Central memory CD8-positive, alpha-beta T cell (primary cell): ENCODE measurements around the gene FBXO31.

Source experiments
- ATAC-seq: fragments of 150-1000 bp; cut with Tn5 transposase; replicated peaks from 2 replicates; pipeline ENCODE4 v1.10.0; 2022; ENCODE audit warnings: mild to moderate bottlenecking, moderate FRiP score, moderate number of reproducible peaks; ENCODE audit not compliant: poor library complexity, severe bottlenecking; ENCODE audit errors: extremely low read depth
- DNase-seq, 2 donors: peaks; one replicate each; pipeline ENCODE4 v3.0.0; 2021; ENCODE audit warnings: low spot score in 2 of 2
- H3K27ac Mint-ChIP-seq: one replicate; pipeline ENCODE4 v1.8.0; 2022; ENCODE audit warnings: low read depth, mild to moderate bottlenecking, moderate library complexity, mixed read lengths
- H3K27me3 Mint-ChIP-seq: one replicate; pipeline ENCODE4 v1.8.0; 2022; ENCODE audit warnings: mixed read lengths
- H3K36me3 Mint-ChIP-seq: one replicate; pipeline ENCODE4 v1.8.0; 2022; ENCODE audit warnings: mild to moderate bottlenecking, moderate library complexity, mixed read lengths; ENCODE audit not compliant: insufficient read depth
- H3K4me1 Mint-ChIP-seq: one replicate; pipeline ENCODE4 v1.8.0; 2022; ENCODE audit warnings: mixed read lengths
- H3K4me3 Mint-ChIP-seq: one replicate; pipeline ENCODE4 v1.8.0; 2022; ENCODE audit warnings: mild to moderate bottlenecking, moderate library complexity, mixed read lengths
- H3K9me3 Mint-ChIP-seq: one replicate; pipeline ENCODE4 v1.8.0; 2022; ENCODE audit warnings: mixed read lengths

FBXO31 gene, protein sequence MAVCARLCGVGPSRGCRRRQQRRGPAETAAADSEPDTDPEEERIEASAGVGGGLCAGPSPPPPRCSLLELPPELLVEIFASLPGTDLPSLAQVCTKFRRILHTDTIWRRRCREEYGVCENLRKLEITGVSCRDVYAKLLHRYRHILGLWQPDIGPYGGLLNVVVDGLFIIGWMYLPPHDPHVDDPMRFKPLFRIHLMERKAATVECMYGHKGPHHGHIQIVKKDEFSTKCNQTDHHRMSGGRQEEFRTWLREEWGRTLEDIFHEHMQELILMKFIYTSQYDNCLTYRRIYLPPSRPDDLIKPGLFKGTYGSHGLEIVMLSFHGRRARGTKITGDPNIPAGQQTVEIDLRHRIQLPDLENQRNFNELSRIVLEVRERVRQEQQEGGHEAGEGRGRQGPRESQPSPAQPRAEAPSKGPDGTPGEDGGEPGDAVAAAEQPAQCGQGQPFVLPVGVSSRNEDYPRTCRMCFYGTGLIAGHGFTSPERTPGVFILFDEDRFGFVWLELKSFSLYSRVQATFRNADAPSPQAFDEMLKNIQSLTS

DNA sequence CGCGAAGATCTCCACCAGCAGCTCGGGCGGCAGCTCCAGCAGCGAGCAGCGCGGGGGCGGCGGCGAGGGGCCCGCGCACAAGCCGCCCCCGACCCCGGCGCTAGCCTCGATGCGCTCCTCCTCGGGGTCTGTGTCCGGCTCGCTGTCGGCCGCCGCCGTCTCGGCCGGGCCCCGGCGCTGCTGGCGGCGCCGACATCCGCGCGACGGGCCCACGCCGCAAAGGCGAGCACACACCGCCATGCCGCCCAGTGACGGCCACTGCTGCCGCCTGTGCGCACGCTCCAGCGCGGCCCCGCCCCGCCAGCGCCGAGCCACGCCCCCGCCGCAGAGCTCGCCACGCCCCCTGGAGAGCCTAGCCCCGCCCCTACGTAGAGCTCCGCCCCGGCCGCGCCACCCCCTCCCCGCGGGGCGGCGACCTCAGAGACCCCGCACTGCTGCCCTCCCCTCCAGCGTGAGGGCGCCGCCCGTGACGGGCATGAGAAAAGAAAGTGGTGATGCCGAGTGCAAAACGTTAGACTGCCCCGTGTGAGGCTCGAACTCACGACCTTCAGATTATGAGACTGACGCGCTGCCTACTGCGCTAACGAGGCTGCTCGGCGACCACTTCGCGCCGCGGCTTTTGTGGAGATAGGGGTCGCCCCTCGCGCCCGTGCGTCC is at the start of gene FBXO31:
TSS of gene FBXO31 (minus strand) at position 272 of the 657 bp plus-strand sequence. CDS start at position 240, 32 bp downstream.
- ATAC-seq (peak; percentile 53), DNase-seq (peak; percentile 85 to 94)
- H3K4me1 Mint-ChIP-seq, result peaks cover 66% of the 10 kb centered on the region

DNA sequence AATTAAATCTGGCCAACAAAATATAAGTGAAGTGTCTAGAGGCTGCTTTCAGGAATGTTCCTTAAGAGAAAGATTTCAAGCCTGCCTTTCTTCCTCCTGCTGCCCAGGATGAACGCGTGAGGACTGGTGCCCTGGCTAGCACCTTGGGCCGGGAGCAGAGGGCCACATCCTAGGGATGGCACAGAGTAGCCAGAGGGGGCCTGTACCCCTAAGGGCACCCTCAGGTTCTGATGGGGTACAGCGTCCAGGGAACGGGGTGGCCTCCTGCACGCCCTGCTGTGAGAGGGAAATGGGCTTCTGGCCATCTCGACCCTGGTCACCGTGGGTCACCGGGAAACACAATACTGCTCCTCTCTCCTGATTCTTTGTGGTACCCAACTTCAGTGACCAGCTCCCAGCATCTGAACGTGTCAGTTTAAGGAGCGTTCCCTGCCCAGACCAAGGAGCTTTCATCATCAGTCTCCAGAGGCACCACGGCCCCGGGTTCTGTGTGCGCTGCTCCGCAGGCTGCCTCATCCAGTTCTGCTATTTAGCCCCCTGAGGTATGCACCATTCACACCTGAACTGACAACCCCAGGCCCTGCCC is 48.8 kb upstream of the FBXO31 start:
- no peak for ATAC-seq
- H3K27ac Mint-ChIP-seq, result no peak overlapping the region
- H3K36me3 Mint-ChIP-seq, result peaks cover 4% of the 10 kb centered on the region
- no peaks in the 10 kb centered on the region for H3K27me3 Mint-ChIP-seq
- DNase-seq, result no peak
- peaks cover 10% of the 10 kb centered on the region for H3K4me1 Mint-ChIP-seq
- H3K9me3 Mint-ChIP-seq, result no peaks in the 10 kb centered on the region
- no peak overlapping the region for H3K4me3 Mint-ChIP-seq

More for the DNA sequence above, at the start of gene FBXO31:
- Mint-ChIP-seq H3K27ac (peak within 1 kb of the TSS; percentile 100), H3K9me3 (no peaks in the 10 kb centered on the region), H3K27me3 (no peaks in the 10 kb centered on the region), H3K36me3 (peaks cover 33% of the 10 kb centered on the region), H3K4me3 (peak within 1 kb of the TSS; percentile 96)

DNA sequence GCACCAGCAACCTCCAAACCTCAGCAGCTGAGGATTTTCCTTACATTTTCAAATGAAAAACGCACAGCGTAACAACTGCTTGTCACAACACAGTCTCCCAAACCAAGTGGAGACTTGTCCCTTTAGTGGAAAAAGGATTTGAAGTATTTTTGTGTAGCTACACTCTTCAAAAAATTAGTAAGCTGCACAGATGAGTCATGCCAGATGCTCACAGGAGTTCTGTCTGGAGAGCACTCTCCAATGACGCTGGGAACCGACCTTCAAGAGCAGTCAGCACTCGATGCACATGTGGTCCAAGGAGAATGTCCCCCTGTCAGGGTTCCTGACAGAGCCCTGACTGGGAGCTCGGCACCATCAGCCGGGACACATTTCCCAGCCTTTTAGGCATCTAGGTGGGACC is 48.4 kb upstream of the FBXO31 start:
- Mint-ChIP-seq H3K4me1 (peaks cover 8% of the 10 kb centered on the region), H3K9me3 (no peaks in the 10 kb centered on the region), H3K36me3 (peaks cover 4% of the 10 kb centered on the region), H3K27me3 (no peaks in the 10 kb centered on the region), H3K4me3 (no peak overlapping the region), H3K27ac (no peak overlapping the region)
- DNase-seq (no peak), ATAC-seq (no peak)

DNA sequence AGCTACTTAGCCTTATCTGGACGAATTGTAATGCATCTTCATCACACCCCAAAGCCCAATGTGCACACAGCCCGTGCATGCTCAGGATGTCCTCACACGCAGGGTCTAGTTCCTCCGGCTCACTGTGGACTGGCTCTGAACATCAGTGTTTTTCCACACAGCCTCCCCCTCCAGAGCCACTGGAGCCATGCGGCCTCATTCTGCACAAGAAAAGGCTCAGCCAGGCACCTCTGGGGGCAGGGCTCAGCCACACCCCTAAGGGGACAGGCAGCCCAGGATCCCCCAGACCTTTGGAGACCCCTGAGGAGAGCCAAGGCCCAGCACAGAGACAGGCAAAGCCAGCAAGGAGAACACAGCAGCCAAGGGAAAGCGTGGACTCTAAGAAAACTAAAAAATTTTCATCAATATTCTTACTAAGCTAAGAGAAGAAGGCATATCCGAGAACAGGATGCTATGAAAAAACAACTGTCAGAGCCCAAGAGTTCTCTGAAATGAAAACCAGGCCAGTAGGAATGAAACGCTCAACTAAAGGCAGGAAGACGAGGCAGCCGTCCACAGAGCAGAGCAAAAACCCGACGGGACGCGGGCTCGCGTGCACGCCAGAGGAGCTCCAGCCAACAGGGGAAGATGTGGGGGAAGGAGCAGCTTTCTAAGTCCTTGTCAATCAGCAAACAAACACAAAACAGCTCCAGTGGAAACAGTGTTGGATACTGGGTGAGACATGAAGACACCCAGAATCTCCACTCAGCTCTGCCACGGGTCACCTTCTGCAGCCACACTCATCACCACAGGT is 43.0 kb upstream of the FBXO31 start:
- no peaks in the 10 kb centered on the region for H3K27me3 Mint-ChIP-seq
- H3K27ac Mint-ChIP-seq, result peak overlapping the region; percentile 8
- no peaks in the 10 kb centered on the region for H3K9me3 Mint-ChIP-seq

DNA sequence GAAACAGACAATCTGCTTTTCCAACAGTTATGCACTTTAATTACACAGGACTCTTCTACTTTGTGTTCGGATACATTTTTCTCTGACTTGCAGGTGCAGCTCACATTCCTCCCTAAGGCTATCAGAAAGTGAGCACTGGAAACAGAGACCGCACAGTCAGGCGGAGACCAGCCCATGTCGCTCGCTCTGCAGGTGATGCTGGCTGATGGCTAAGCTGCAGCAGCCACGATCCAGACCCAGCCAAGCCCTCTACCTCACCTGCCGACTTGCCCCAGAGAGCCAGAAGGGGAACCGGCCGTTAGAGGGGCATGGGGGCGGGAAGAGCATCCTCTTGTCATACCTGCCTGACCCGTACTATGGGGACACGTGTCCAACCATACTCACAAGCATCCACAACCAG is 42.4 kb upstream of the FBXO31 start:
- Mint-ChIP-seq H3K9me3 (no peaks in the 10 kb centered on the region), H3K4me3 (no peak overlapping the region), H3K27me3 (no peaks in the 10 kb centered on the region), H3K36me3 (peaks cover 11% of the 10 kb centered on the region), H3K4me1 (peaks cover 7% of the 10 kb centered on the region), H3K27ac (no peak overlapping the region)
- ATAC-seq (no peak), DNase-seq (no peak)

More for the DNA sequence above, 43.0 kb upstream of the FBXO31 start:
- Mint-ChIP-seq H3K36me3 (peaks cover 8% of the 10 kb centered on the region), H3K4me3 (no peak overlapping the region), H3K4me1 (peaks cover 7% of the 10 kb centered on the region)
- ATAC-seq, result no peak
- DNase-seq, result no peak

DNA sequence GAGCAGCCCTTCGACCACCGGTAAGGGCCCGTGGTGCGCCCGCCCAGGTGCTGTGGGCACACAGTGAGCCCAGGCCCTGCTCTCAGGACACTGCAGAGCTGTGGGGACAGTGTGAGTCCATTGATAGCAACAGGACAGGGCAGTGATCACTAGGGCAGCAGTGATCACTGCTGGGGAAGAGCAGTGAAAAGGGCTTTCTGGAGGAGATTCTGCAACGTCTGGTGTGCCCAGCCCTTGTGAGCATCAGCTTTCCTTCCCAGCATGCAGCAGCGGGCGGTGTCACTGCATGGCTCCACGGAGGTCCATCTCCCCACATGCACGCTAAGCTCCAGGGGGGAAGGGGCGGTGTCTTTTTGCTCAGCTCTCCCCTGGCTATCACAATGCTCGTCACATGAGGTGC is 40.7 kb upstream of the FBXO31 start:
- H3K27ac Mint-ChIP-seq, result no peak overlapping the region

DNA sequence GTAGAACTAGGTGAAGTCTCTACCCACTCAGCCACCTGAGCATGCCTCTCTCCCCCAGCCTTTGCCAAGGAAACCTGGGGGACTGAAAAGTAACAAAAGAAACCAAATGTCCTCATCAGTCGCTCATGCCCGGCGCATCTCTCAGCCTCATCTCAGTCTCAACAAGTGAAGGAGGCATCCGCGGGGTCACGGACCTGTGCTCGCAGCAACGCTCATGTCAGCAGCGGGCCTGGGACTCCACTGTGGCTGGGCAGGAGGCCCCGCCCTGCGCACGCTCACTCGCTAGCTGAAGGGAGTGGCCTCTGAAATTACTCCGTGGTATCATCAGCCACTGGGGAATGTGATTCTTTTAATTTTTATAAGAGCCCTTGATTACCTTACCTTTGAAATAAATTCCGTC is 39.9 kb upstream of the FBXO31 start:
- no peak overlapping the region for H3K4me3 Mint-ChIP-seq
- H3K4me1 Mint-ChIP-seq, result peaks cover 7% of the 10 kb centered on the region
- no peaks in the 10 kb centered on the region for H3K27me3 Mint-ChIP-seq
- DNase-seq, result no peak
- ATAC-seq, result no peak
- H3K27ac Mint-ChIP-seq, result no peak overlapping the region
- peaks cover 11% of the 10 kb centered on the region for H3K36me3 Mint-ChIP-seq
- H3K9me3 Mint-ChIP-seq, result no peaks in the 10 kb centered on the region

More for the DNA sequence above, 40.7 kb upstream of the FBXO31 start:
- Mint-ChIP-seq H3K9me3 (no peaks in the 10 kb centered on the region), H3K4me3 (no peak overlapping the region), H3K36me3 (peaks cover 11% of the 10 kb centered on the region), H3K4me1 (peaks cover 7% of the 10 kb centered on the region), H3K27me3 (no peaks in the 10 kb centered on the region)
- no peak for ATAC-seq
- no peak for DNase-seq

DNA sequence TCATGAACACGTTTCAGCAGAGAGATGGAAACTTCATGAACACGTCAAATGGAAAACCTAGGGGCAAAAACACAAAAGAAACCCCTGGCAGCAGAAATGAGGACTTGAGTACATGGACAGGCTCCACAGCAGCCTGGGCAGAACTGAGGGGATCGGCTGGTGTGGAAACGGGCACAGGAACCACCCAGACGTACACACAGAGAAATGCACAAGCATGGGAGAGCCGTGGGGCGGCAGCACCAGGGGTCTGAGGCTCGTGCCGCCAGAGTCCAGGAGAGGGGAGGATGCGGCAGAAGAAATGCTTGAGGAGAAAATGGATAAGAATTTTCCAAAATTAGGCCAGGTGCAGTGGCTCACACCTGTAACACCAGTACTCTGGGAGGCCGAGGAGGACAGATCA is 38.5 kb upstream of the FBXO31 start:
- H3K36me3 Mint-ChIP-seq, result peaks cover 11% of the 10 kb centered on the region
- DNase-seq (no peak), ATAC-seq (no peak)
- H3K27ac Mint-ChIP-seq, result no peak overlapping the region
- H3K4me3 Mint-ChIP-seq, result no peak overlapping the region
- H3K9me3 Mint-ChIP-seq, result no peaks in the 10 kb centered on the region
- no peaks in the 10 kb centered on the region for H3K27me3 Mint-ChIP-seq
- H3K4me1 Mint-ChIP-seq, result peaks cover 7% of the 10 kb centered on the region

DNA sequence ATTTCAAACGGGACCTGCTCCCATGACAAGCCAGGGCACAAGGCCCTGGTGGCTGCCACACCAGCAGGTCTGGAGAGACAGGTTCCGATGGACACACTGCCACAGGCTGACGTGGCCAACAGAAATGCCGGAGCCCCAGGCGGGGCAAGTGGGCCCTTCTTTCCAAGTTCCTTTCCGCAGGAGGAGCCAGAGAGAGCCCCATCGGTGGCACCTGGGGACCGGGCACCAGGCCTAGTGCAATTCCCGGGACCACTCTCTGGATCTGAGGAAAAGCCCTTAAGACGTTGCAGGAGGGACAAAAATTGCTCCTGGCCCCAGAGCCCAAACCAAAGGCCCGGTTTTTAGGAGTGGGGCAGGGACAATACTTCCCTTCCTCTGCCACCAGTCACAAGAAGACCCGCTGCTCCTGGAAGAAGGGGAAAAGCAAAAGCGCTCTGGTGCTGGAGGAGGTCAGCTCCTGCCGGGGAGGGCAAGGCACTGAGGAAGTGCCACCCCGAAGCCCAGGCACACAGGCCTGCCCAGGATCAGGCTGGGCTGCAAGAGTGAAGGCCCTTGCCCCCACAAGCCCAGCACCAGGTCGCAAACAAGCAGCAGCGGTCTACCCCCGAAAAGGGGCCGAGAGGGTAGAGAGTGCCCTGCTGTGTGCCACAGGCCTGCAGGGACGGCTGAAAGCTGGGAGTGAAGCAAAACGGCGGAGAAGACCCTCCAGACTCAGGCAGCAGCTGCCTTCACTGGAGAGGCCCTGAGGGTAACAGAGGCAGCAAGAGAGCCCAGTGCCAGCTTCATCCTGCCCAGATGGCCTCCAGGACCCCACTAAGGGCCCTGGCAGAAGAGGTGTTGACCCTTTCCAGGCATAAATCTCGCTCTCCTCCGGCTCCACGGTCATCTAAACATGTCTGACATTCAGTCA is 37.7 kb upstream of the FBXO31 start:
- Mint-ChIP-seq H3K4me3 (no peak overlapping the region), H3K4me1 (no peaks in the 10 kb centered on the region), H3K27ac (no peak overlapping the region), H3K9me3 (no peaks in the 10 kb centered on the region), H3K36me3 (peaks cover 11% of the 10 kb centered on the region), H3K27me3 (no peaks in the 10 kb centered on the region)
- ATAC-seq (no peak), DNase-seq (no peak)

DNA sequence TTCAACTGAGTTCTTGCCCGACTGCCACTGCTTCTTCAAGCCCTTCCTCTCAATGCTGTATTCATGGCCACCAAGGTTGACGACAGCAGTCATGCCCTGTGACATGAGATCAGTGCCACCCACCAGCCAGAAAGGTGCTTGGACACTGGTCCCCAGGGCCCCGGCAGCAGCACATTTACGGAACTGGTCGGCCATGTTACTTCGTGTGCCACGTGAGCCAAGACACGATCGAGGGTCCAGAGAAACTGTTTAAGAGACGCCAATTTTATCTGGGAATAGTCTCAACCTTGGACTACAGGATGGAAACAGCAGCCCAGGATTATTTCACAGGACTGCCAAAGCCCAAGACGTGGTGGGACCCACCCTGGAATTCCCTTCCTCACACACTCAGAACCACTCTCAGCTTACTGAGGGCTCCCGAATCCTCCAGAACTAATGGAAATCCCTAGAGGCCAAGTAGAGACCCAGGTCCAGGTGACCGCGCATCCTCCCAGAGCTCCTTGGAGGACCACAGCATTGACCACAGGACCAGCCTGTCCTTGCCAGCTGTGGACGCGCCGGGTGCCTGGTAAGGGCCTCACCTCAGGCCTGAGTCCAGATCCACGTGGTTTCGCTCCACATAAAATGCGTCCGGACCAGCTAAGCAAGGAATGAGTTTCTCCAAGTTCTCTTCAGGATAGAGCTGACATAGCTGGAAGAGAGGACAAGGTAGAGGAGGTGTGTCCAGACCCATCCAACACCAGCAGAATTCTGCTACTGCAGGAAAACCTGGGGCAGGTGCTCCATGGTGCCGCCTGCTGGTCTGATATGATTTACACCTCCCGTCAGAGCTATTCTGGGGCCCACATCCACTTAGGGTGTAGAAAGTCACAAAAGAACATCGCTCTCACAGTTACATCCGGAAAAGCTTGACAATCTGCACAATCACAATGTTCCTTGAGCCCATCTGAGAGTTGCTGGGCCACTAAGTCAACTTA is 36.7 kb upstream of the FBXO31 start:
- H3K9me3 Mint-ChIP-seq, result no peaks in the 10 kb centered on the region
- no peak overlapping the region for H3K27ac Mint-ChIP-seq
- ATAC-seq (no peak), DNase-seq (no peak)
- no peaks in the 10 kb centered on the region for H3K4me1 Mint-ChIP-seq
- peaks cover 14% of the 10 kb centered on the region for H3K36me3 Mint-ChIP-seq
- no peak overlapping the region for H3K4me3 Mint-ChIP-seq
- H3K27me3 Mint-ChIP-seq, result no peaks in the 10 kb centered on the region

DNA sequence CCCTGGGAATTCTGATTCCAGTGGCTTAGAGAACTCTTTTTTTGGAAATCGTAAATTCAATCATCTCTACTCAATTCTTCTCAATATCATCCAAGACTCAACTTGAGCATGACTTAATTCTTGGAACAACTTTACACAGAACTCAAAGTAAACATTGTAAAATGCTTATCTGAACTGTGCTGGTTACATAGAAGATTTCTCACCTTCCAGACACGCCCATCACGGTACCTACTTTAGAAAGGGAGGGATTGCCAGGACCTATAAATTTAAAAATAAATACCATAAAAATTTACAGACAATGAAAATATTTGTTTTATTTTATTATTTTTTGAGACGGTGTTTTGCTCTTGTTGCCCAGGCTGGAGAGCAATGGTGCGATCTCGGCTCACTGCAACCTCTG is 35.1 kb upstream of the FBXO31 start:
- no peak overlapping the region for H3K4me3 Mint-ChIP-seq
- H3K9me3 Mint-ChIP-seq, result no peaks in the 10 kb centered on the region
- DNase-seq, result no peak
- peaks cover 16% of the 10 kb centered on the region for H3K36me3 Mint-ChIP-seq
- H3K27me3 Mint-ChIP-seq, result no peaks in the 10 kb centered on the region
- H3K4me1 Mint-ChIP-seq, result no peaks in the 10 kb centered on the region
- ATAC-seq, result no peak
- H3K27ac Mint-ChIP-seq, result no peak overlapping the region
